HG02885 (cell line): ENCODE results near the gene NEO1.
"Not testable (repeated sequence)": the region's sequence is repeated elsewhere in the genome, so short reads cannot be mapped to it uniquely, and the experiment has no call there.

Source experiments
- ATAC-seq: cut with Tn5 transposase; IDR thresholded peaks from one replicate; pipeline ENCODE4 v1.9.1; 2021; ENCODE audit warnings: mild to moderate bottlenecking; ENCODE audit not compliant: unreplicated experiment, poor library complexity

Gene NEO1

GRCh38 chr15:73139744-73140553, 87.7 kb downstream of the NEO1 start:
- ATAC-seq, result no peak

GRCh38 chr15:73141216-73141900, 89.1 kb downstream of the NEO1 start:
- ATAC-seq, result no peak

GRCh38 chr15:73142802-73143762, 90.8 kb downstream of the NEO1 start:
- ATAC-seq, result no peak

- no peak for ATAC-seq
Observed at GRCh38 chr15:73143763-73144155, 91.5 kb downstream of the NEO1 start.

- ATAC-seq, result no peak
Observed at GRCh38 chr15:73146419-73146818, 94.2 kb downstream of the NEO1 start.

- ATAC-seq, result no peak
Observed at GRCh38 chr15:73150831-73151230, 98.6 kb downstream of the NEO1 start.

GRCh38 chr15:73153024-73153423, 100.8 kb downstream of the NEO1 start:
- ATAC-seq, result no peak

- ATAC-seq, result no peak
Observed at GRCh38 chr15:73153447-73153846, 101.2 kb downstream of the NEO1 start.

- no peak for ATAC-seq
Observed at GRCh38 chr15:73156431-73157191, 104.3 kb downstream of the NEO1 start.

- ATAC-seq, result no peak
Observed at GRCh38 chr15:73161546-73161945, 109.3 kb downstream of the NEO1 start.

GRCh38 chr15:73165435-73165834, 113.2 kb downstream of the NEO1 start:
- no peak for ATAC-seq

GRCh38 chr15:73165844-73166243, 113.6 kb downstream of the NEO1 start:
- ATAC-seq, result no peak

- ATAC-seq, result not testable (repeated sequence)
Observed at GRCh38 chr15:73166711-73167110, 114.4 kb downstream of the NEO1 start.

- no peak for ATAC-seq
Observed at GRCh38 chr15:73168487-73168886, 116.2 kb downstream of the NEO1 start.

- no peak for ATAC-seq
Observed at GRCh38 chr15:73171711-73172110, 119.4 kb downstream of the NEO1 start.

GRCh38 chr15:73172508-73172907, 120.2 kb downstream of the NEO1 start:
- ATAC-seq, result no peak

- ATAC-seq, result no peak
Observed at GRCh38 chr15:73174171-73174570, 121.9 kb downstream of the NEO1 start.

- no peak for ATAC-seq
Observed at GRCh38 chr15:73175382-73175781, 123.1 kb downstream of the NEO1 start.

- no peak for ATAC-seq
Observed at GRCh38 chr15:73176598-73176997, 124.3 kb downstream of the NEO1 start.

- no peak for ATAC-seq
Observed at GRCh38 chr15:73183071-73183470, 130.8 kb downstream of the NEO1 start.
